ENCODE data around the gene PSMC3IP.
A peak's percentile ranks its signal among the peaks of the same experiment; 100 is the strongest.
"Not testable (repeated sequence)": the region's sequence is repeated elsewhere in the genome, so short reads cannot be mapped to it uniquely, and the experiment has no call there.

Gene PSMC3IP

GRCh38 chr17:42561897-42562387 lies 15.6 kb downstream of the PSMC3IP start, which contains the start of gene COASY:
COASY (plus strand) TSS chr17:42562148; CDS start chr17:42562623, 475 bp downstream.
- DNase-seq = peak; percentile 96 to 97

GRCh38 chr17:42560246-42560645 lies 17.3 kb downstream of the PSMC3IP start:
- no peak for DNase-seq
- no peak for TF ChIP-seq GATA1 (IDR thresholded peaks at IDR 0.05; ENCODE audit: low read depth, low read length)
- no peak for TF ChIP-seq POLR2A (IDR thresholded peaks at IDR 0.05; ENCODE audit: low read length)

More at GRCh38 chr17:42561897-42562387, 15.6 kb downstream of the PSMC3IP start, which contains the start of gene COASY:
- TF ChIP-seq POLR2A (IDR thresholded peaks at IDR 0.05; ENCODE audit: low read length) (peak; percentile 84), GATA1 (IDR thresholded peaks at IDR 0.05; ENCODE audit: low read depth, low read length) (no peak)

GRCh38 chr17:42559075-42559474 lies 18.5 kb downstream of the PSMC3IP start:
- no peak for DNase-seq
- TF ChIP-seq GATA1 (IDR thresholded peaks at IDR 0.05; ENCODE audit: low read depth, low read length) = no peak
- no peak for TF ChIP-seq POLR2A (IDR thresholded peaks at IDR 0.05; ENCODE audit: low read length)

- DNase-seq = not testable (repeated sequence)
Measured at GRCh38 chr17:42555961-42556617, 21.4 kb downstream of the PSMC3IP start.

- TF ChIP-seq POLR2A (IDR thresholded peaks at IDR 0.05; ENCODE audit: low read length) (peak; percentile 25), GATA1 (IDR thresholded peaks at IDR 0.05; ENCODE audit: low read depth, low read length) (no peak)
- no peak for DNase-seq
Measured at GRCh38 chr17:42555122-42555622, 22.4 kb downstream of the PSMC3IP start.

GRCh38 chr17:42554250-42555121 lies 23.0 kb downstream of the PSMC3IP start:
- peak; percentile 71 to 72 for DNase-seq
- TF ChIP-seq GATA1 (IDR thresholded peaks at IDR 0.05; ENCODE audit: low read depth, low read length) = no peak
- TF ChIP-seq POLR2A (IDR thresholded peaks at IDR 0.05; ENCODE audit: low read length) = peak; percentile 54

- no peak for DNase-seq
- no peak for TF ChIP-seq POLR2A (IDR thresholded peaks at IDR 0.05; ENCODE audit: low read length)
- no peak for TF ChIP-seq GATA1 (IDR thresholded peaks at IDR 0.05; ENCODE audit: low read depth, low read length)
Measured at GRCh38 chr17:42553866-42554249, 23.7 kb downstream of the PSMC3IP start.

- no peak for TF ChIP-seq GATA1 (IDR thresholded peaks at IDR 0.05; ENCODE audit: low read depth, low read length)
- TF ChIP-seq POLR2A (IDR thresholded peaks at IDR 0.05; ENCODE audit: low read length) = no peak
- DNase-seq = peak in 1 of 2 experiments; percentile 29
Measured at GRCh38 chr17:42553161-42553818, 24.2 kb downstream of the PSMC3IP start.

- DNase-seq = not testable (repeated sequence)
Measured at GRCh38 chr17:42552736-42553135, 24.8 kb downstream of the PSMC3IP start, which contains the start of gene HSD17B1. HSD17B1 (plus strand) TSS chr17:42552923; CDS start chr17:42552934, 11 bp downstream.

- no peak for TF ChIP-seq POLR2A (IDR thresholded peaks at IDR 0.05; ENCODE audit: low read length)
- TF ChIP-seq GATA1 (IDR thresholded peaks at IDR 0.05; ENCODE audit: low read depth, low read length) = no peak
Measured at GRCh38 chr17:42548993-42549755, 28.4 kb downstream of the PSMC3IP start.

GRCh38 chr17:42548070-42548837 lies 29.3 kb downstream of the PSMC3IP start:
- TF ChIP-seq GATA1 (IDR thresholded peaks at IDR 0.05; ENCODE audit: low read depth, low read length) (no peak), POLR2A (IDR thresholded peaks at IDR 0.05; ENCODE audit: low read length) (no peak)
- peak; percentile 57 to 70 for DNase-seq

More at GRCh38 chr17:42548993-42549755, 28.4 kb downstream of the PSMC3IP start:
- no peak for DNase-seq

GRCh38 chr17:42547698-42548069 lies 29.8 kb downstream of the PSMC3IP start:
- TF ChIP-seq POLR2A (IDR thresholded peaks at IDR 0.05; ENCODE audit: low read length) (no peak), GATA1 (IDR thresholded peaks at IDR 0.05; ENCODE audit: low read depth, low read length) (no peak)
- DNase-seq = no peak

All from erythroblast (primary cell).